Measurements from ENCODE around the gene FOXL2NB. TPM values are rescaled to one million over a fixed set of nuclear protein-coding genes. Genes with fewer than 3 reads are reported as not detected.

The FOXL2NB gene
- total and polyA plus RNA-seq, 2 donors from 2014 or later, result not detected

- intact Hi-C loops (cut with DNase I), result no loop called here
- FAIRE-seq (no peak), DNase-seq (no peak)
- no peak overlapping the region for H3K27ac ChIP-seq (ENCODE audit: low read depth in 2 of 2, low read length in 2 of 2)
- no peaks in the 10 kb centered on the region for H3K9me3 ChIP-seq (ENCODE audit: control insufficient read depth in 2 of 3, insufficient read depth in 1 of 3, low read length in 3 of 3)
- no peak overlapping the region for H3K9ac ChIP-seq (ENCODE audit: low read length in 3 of 3)
- no peak overlapping the region for H3K4me3 ChIP-seq (ENCODE audit: low read length in 3 of 3)
- H3K4me1 ChIP-seq (ENCODE audit: control insufficient read depth in 2 of 3, insufficient read depth in 2 of 3, low read depth in 1 of 3, low read length in 3 of 3), result peaks cover 0 to 2% (median 0%) of the 10 kb centered on the region in 3 donors
- no peaks in the 10 kb centered on the region for H3K36me3 ChIP-seq (ENCODE audit: control insufficient read depth in 2 of 3, insufficient read depth in 3 of 3, low read length in 3 of 3)
- no peaks in the 10 kb centered on the region for H3K27me3 ChIP-seq (ENCODE audit: control insufficient read depth, insufficient read depth, low read length)
- TF ChIP-seq CTCF (IDR thresholded peaks at IDR 0.05; ENCODE audit: borderline replicate concordance, extremely low read depth, insufficient read depth), result no peak
These were observed 47.5 kb upstream of the FOXL2NB start for GRCh38 chr3:138899351-138899991.

- TF ChIP-seq CTCF (IDR thresholded peaks at IDR 0.05; ENCODE audit: borderline replicate concordance, extremely low read depth, insufficient read depth), result no peak
- FAIRE-seq (no peak), DNase-seq (no peak)
- H3K9ac ChIP-seq (ENCODE audit: low read length in 3 of 3), result no peak overlapping the region
- H3K27ac ChIP-seq (ENCODE audit: low read depth in 2 of 2, low read length in 2 of 2), result no peak overlapping the region
- H3K27me3 ChIP-seq (ENCODE audit: control insufficient read depth, insufficient read depth, low read length), result no peaks in the 10 kb centered on the region
- no peaks in the 10 kb centered on the region for H3K36me3 ChIP-seq (ENCODE audit: control insufficient read depth in 2 of 3, insufficient read depth in 3 of 3, low read length in 3 of 3)
- peaks cover 0 to 2% (median 0%) of the 10 kb centered on the region in 3 donors for H3K4me1 ChIP-seq (ENCODE audit: control insufficient read depth in 2 of 3, insufficient read depth in 2 of 3, low read depth in 1 of 3, low read length in 3 of 3)
- H3K9me3 ChIP-seq (ENCODE audit: control insufficient read depth in 2 of 3, insufficient read depth in 1 of 3, low read length in 3 of 3), result no peaks in the 10 kb centered on the region
- intact Hi-C loops (cut with DNase I), result no loop called here
- H3K4me3 ChIP-seq (ENCODE audit: low read length in 3 of 3), result no peak overlapping the region
These were observed 45.5 kb upstream of the FOXL2NB start for GRCh38 chr3:138901567-138901966.

GRCh38 chr3:138902171-138902570 is 44.8 kb upstream of the FOXL2NB start:
- Histone ChIP-seq H3K27me3 (ENCODE audit: control insufficient read depth, insufficient read depth, low read length) (no peaks in the 10 kb centered on the region), H3K9me3 (ENCODE audit: control insufficient read depth in 2 of 3, insufficient read depth in 1 of 3, low read length in 3 of 3) (no peaks in the 10 kb centered on the region), H3K27ac (ENCODE audit: low read depth in 2 of 2, low read length in 2 of 2) (no peak overlapping the region), H3K9ac (ENCODE audit: low read length in 3 of 3) (no peak overlapping the region), H3K36me3 (ENCODE audit: control insufficient read depth in 2 of 3, insufficient read depth in 3 of 3, low read length in 3 of 3) (no peaks in the 10 kb centered on the region), H3K4me1 (ENCODE audit: control insufficient read depth in 2 of 3, insufficient read depth in 2 of 3, low read depth in 1 of 3, low read length in 3 of 3) (peaks cover 0 to 2% (median 0%) of the 10 kb centered on the region in 3 donors), H3K4me3 (ENCODE audit: low read length in 3 of 3) (no peak overlapping the region)
- DNase-seq (no peak), FAIRE-seq (no peak)
- TF ChIP-seq CTCF (IDR thresholded peaks at IDR 0.05; ENCODE audit: borderline replicate concordance, extremely low read depth, insufficient read depth), result no peak
- intact Hi-C loops (cut with DNase I), result no loop called here

- no peak for DNase-seq
- no peak for FAIRE-seq
- no peak overlapping the region for H3K4me3 ChIP-seq (ENCODE audit: low read length in 3 of 3)
- no peaks in the 10 kb centered on the region for H3K9me3 ChIP-seq (ENCODE audit: control insufficient read depth in 2 of 3, insufficient read depth in 1 of 3, low read length in 3 of 3)
- H3K27me3 ChIP-seq (ENCODE audit: control insufficient read depth, insufficient read depth, low read length), result no peaks in the 10 kb centered on the region
- intact Hi-C loops (cut with DNase I), result no loop called here
- no peak overlapping the region for H3K27ac ChIP-seq (ENCODE audit: low read depth in 2 of 2, low read length in 2 of 2)
- TF ChIP-seq CTCF (IDR thresholded peaks at IDR 0.05; ENCODE audit: borderline replicate concordance, extremely low read depth, insufficient read depth), result no peak
- H3K36me3 ChIP-seq (ENCODE audit: control insufficient read depth in 2 of 3, insufficient read depth in 3 of 3, low read length in 3 of 3), result no peaks in the 10 kb centered on the region
- H3K9ac ChIP-seq (ENCODE audit: low read length in 3 of 3), result no peak overlapping the region
- H3K4me1 ChIP-seq (ENCODE audit: control insufficient read depth in 2 of 3, insufficient read depth in 2 of 3, low read depth in 1 of 3, low read length in 3 of 3), result no peaks in the 10 kb centered on the region
These were observed 39.5 kb upstream of the FOXL2NB start for GRCh38 chr3:138907539-138907938.

Data from kidney (tissue), 14 donors.